Spleen (tissue), 7 donors: ENCODE data around the gene TRIM41.

Experiments used
- CTCF ChIP-seq, 11 experiments: fragments of 200-600 bp in 7 of 11; fragments of 450-650 bp in 4 of 11; sonication (generic) in 4 of 11; IDR thresholded peaks in 8 of 11; conservative IDR thresholded peaks in 3 of 11; 1 replicate in 7 of 11; 2 replicates in 4 of 11; pipeline versions ENCODE4 v1.4.0 to v1.8.0; 2016 to 2021; ENCODE audit warnings: antibody characterized with exemption in 11 of 11, inconsistent platforms in 4 of 11, mild to moderate bottlenecking in 1 of 11
- POLR2A ChIP-seq, 3 donors: fragments of 450-650 bp; IDR thresholded peaks; one replicate each; pipeline ENCODE4 v1.5.1; 2017; ENCODE audit warnings: antibody characterized with exemption in 3 of 3, mild to moderate bottlenecking in 1 of 3
- POLR2AphosphoS5 ChIP-seq, 3 donors: sonication (generic); formaldehyde crosslinking; IDR thresholded peaks; one replicate each; pipeline ENCODE4 v1.5.1; 2017; ENCODE audit warnings: antibody characterized with exemption in 3 of 3
- donor health status: DM: no; HTN: no; CAD: no; lungs with moderate emphysema.
- donor health status: DM: no; HTN: no; CAD: no.
- donor health status: DM: no; HTN: no; CAD: no.

- no peak for TF ChIP-seq CTCF (IDR thresholded peaks at IDR 0.05 in 8 of 11, conservative IDR thresholded peaks at IDR 0.05 in 3 of 11)
- TF ChIP-seq POLR2AphosphoS5 (IDR thresholded peaks at IDR 0.05) = no peak
- TF ChIP-seq POLR2A (IDR thresholded peaks at IDR 0.05) = no peak
Measured at GRCh38 chr5:181200816-181201215, 22.3 kb upstream of the TRIM41 start.
